IMR-90 (cell line): ENCODE data around the gene APOC1.

Experiments
- BHLHE40 ChIP-seq: fragments of 150-350 bp; IDR thresholded peaks from 2 replicates; pipeline ENCODE4 v1.6.1; 2016; ENCODE audit warnings: mild to moderate bottlenecking, low read depth, low read length
- CEBPB ChIP-seq: IDR thresholded peaks from 2 replicates; pipeline ENCODE4 v1.6.1; 2012; ENCODE audit warnings: low read depth, low read length, improper control_type of control experiment
- FOS ChIP-seq: fragments of 150-350 bp; IDR thresholded peaks from 2 replicates; pipeline ENCODE4 v1.6.1; 2016; ENCODE audit warnings: low read depth, low read length
- MAFK ChIP-seq: IDR thresholded peaks from 2 replicates; pipeline ENCODE4 v1.6.1; 2012; ENCODE audit warnings: low read depth, low read length, improper control_type of control experiment
- MAZ ChIP-seq: IDR thresholded peaks from 2 replicates; pipeline ENCODE4 v1.6.1; 2012; ENCODE audit warnings: low read depth, mild to moderate bottlenecking, low read length, improper control_type of control experiment, moderate library complexity, borderline replicate concordance
- MXI1 ChIP-seq: IDR thresholded peaks from 2 replicates; pipeline ENCODE4 v1.6.1; 2012; ENCODE audit warnings: low read depth, mild to moderate bottlenecking, low read length, moderate library complexity, borderline replicate concordance
- NFE2L2 ChIP-seq: fragments of 150-350 bp; IDR thresholded peaks from 2 replicates; pipeline ENCODE4 v1.6.1; 2016; ENCODE audit warnings: low read depth, mild to moderate bottlenecking, low read length
- POLR2A ChIP-seq: IDR thresholded peaks from 2 replicates; pipeline ENCODE4 v1.6.1; 2012; ENCODE audit warnings: mild to moderate bottlenecking, low read depth, low read length
- RAD21 ChIP-seq: IDR thresholded peaks from 2 replicates; pipeline ENCODE4 v1.6.1; 2012; ENCODE audit warnings: low read length, improper control_type of control experiment
- RCOR1 ChIP-seq: IDR thresholded peaks from 2 replicates; pipeline ENCODE4 v1.6.1; 2012; ENCODE audit warnings: mild to moderate bottlenecking, low read length, improper control_type of control experiment; ENCODE audit not compliant: insufficient replicate concordance
- RFX5 ChIP-seq: IDR thresholded peaks from 2 replicates; pipeline ENCODE4 v1.8.0; 2012; ENCODE audit warnings: low read depth, mild to moderate bottlenecking, low read length, moderate library complexity
- SMC3 ChIP-seq: fragments of 150-350 bp; IDR thresholded peaks from 2 replicates; pipeline ENCODE4 v1.6.1; 2016; ENCODE audit warnings: low read depth, mild to moderate bottlenecking, antibody characterized with exemption, low read length, moderate library complexity
- TF ChIP-seq, protein P1 (sequence below): conservative IDR thresholded peaks from 2 replicates; pipeline ENCODE4 v1.5.1; 2012; ENCODE audit warnings: mild to moderate bottlenecking, low read depth, low read length, improper control_type of control experiment
- TF ChIP-seq, protein P2 (sequence below): fragments of 150-350 bp; IDR thresholded peaks from 2 replicates; pipeline ENCODE4 v1.6.1; 2016; ENCODE audit warnings: low read depth, mild to moderate bottlenecking, low read length, moderate library complexity, borderline replicate concordance

- TF ChIP-seq, protein P1, sequence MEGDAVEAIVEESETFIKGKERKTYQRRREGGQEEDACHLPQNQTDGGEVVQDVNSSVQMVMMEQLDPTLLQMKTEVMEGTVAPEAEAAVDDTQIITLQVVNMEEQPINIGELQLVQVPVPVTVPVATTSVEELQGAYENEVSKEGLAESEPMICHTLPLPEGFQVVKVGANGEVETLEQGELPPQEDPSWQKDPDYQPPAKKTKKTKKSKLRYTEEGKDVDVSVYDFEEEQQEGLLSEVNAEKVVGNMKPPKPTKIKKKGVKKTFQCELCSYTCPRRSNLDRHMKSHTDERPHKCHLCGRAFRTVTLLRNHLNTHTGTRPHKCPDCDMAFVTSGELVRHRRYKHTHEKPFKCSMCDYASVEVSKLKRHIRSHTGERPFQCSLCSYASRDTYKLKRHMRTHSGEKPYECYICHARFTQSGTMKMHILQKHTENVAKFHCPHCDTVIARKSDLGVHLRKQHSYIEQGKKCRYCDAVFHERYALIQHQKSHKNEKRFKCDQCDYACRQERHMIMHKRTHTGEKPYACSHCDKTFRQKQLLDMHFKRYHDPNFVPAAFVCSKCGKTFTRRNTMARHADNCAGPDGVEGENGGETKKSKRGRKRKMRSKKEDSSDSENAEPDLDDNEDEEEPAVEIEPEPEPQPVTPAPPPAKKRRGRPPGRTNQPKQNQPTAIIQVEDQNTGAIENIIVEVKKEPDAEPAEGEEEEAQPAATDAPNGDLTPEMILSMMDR = no peak
- TF ChIP-seq MXI1 (no peak), NFE2L2 (no peak), POLR2A (no peak), CEBPB (no peak), FOS (no peak), MAFK (no peak), RCOR1 (no peak), SMC3 (no peak), RAD21 (no peak), MAZ (no peak), BHLHE40 (no peak), RFX5 (no peak)
- TF ChIP-seq, protein P2, sequence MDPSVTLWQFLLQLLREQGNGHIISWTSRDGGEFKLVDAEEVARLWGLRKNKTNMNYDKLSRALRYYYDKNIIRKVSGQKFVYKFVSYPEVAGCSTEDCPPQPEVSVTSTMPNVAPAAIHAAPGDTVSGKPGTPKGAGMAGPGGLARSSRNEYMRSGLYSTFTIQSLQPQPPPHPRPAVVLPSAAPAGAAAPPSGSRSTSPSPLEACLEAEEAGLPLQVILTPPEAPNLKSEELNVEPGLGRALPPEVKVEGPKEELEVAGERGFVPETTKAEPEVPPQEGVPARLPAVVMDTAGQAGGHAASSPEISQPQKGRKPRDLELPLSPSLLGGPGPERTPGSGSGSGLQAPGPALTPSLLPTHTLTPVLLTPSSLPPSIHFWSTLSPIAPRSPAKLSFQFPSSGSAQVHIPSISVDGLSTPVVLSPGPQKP = no peak
Measured at GRCh38 chr19:44968670-44969069, 54.3 kb downstream of the APOC1 start.
